Neural progenitor cell (in vitro differentiated cells): ENCODE data around the gene F5.

Experiments used
- CTCF ChIP-seq: fragments of 200-600 bp; sonication (generic); IDR thresholded peaks from 2 replicates; pipeline ENCODE4 v1.5.1; 2017; ENCODE audit warnings: antibody characterized with exemption, mild to moderate bottlenecking
- EZH2phosphoT487 ChIP-seq: fragments of 200-600 bp; sonication (generic); IDR thresholded peaks from 2 replicates; pipeline ENCODE4 v1.6.1; 2017; ENCODE audit warnings: antibody characterized with exemption

- no peak for TF ChIP-seq CTCF
- TF ChIP-seq EZH2phosphoT487 = no peak
Measured at GRCh38 chr1:169594391-169594790, 8.1 kb upstream of the F5 start.
